Endothelial cell (in vitro differentiated cells): ENCODE results near the gene USP17L15. TPM values are rescaled to one million over a fixed set of nuclear protein-coding genes. Genes with fewer than 3 reads are reported as not detected.
"Not testable (repeated sequence)": the region's sequence is repeated elsewhere in the genome, so short reads cannot be mapped to it uniquely, and the experiment has no call there.

Source experiments
- DNase-seq: peaks from one replicate; pipeline ENCODE4 v3.0.0; 2021; ENCODE audit warnings: low spot score
- H3K27ac Mint-ChIP-seq: one replicate; pipeline ENCODE4 v1.8.0; 2021; ENCODE audit warnings: mixed read lengths, inconsistent platforms; ENCODE audit not compliant: unreplicated experiment
- H3K27me3 Mint-ChIP-seq: one replicate; pipeline ENCODE4 v1.8.0; 2021; ENCODE audit warnings: mild to moderate bottlenecking, moderate library complexity, mixed read lengths, inconsistent platforms; ENCODE audit not compliant: unreplicated experiment
- H3K36me3 Mint-ChIP-seq: one replicate; pipeline ENCODE4 v1.8.0; 2021; ENCODE audit warnings: mild to moderate bottlenecking, low read depth, mixed read lengths, inconsistent platforms; ENCODE audit not compliant: unreplicated experiment
- H3K4me1 Mint-ChIP-seq: one replicate; pipeline ENCODE4 v1.8.0; 2021; ENCODE audit warnings: mild to moderate bottlenecking, mixed read lengths, inconsistent platforms; ENCODE audit not compliant: unreplicated experiment
- H3K4me3 Mint-ChIP-seq: one replicate; pipeline ENCODE4 v1.8.0; 2021; ENCODE audit warnings: mild to moderate bottlenecking, mixed read lengths, inconsistent platforms; ENCODE audit not compliant: unreplicated experiment
- H3K9me3 Mint-ChIP-seq: one replicate; pipeline ENCODE4 v1.8.0; 2021; ENCODE audit warnings: mixed read lengths, inconsistent platforms; ENCODE audit not compliant: unreplicated experiment
- long read RNA-seq: library from polyadenylated mRNA; unstranded; transcript quantifications from one replicate; pipeline ENCODE4 v2.0.0, GENCODE V29; 2020; ENCODE audit not compliant: unreplicated experiment
- total RNA-seq: library from RNA; stranded (reverse); fragmentation: NEBNext Ultra II Directional; extraction: Animal tissue kit (Norgen Biotek cat#: 25700); gene quantifications from one replicate; pipeline ENCODE4 v1.2.1, GENCODE V29; 2021; ENCODE audit not compliant: unreplicated experiment

USP17L15 gene
- not detected for total RNA-seq
- long read RNA-seq: 0 reads

- not testable (repeated sequence) for H3K4me3 Mint-ChIP-seq, DNase-seq, H3K36me3 Mint-ChIP-seq, H3K9me3 Mint-ChIP-seq, H3K27me3 Mint-ChIP-seq, H3K4me1 Mint-ChIP-seq, H3K27ac Mint-ChIP-seq
These were observed at the start of gene USP17L15 for GRCh38 chr4:9234085-9234484. USP17L15 (plus strand) TSS chr4:9234385; CDS start chr4:9234385, 0 bp downstream.

GRCh38 chr4:9210357-9210756, 23.8 kb upstream of the USP17L15 start, which contains the start of gene USP17L10:
USP17L10 (plus strand) TSS chr4:9210657; CDS start chr4:9210657, 0 bp downstream.
- not testable (repeated sequence) for H3K27ac Mint-ChIP-seq, H3K27me3 Mint-ChIP-seq, H3K4me3 Mint-ChIP-seq, DNase-seq, H3K9me3 Mint-ChIP-seq, H3K36me3 Mint-ChIP-seq, H3K4me1 Mint-ChIP-seq

GRCh38 chr4:9214701-9215100, 19.5 kb upstream of the USP17L15 start:
- not testable (repeated sequence) for H3K4me3 Mint-ChIP-seq, H3K9me3 Mint-ChIP-seq, H3K4me1 Mint-ChIP-seq, H3K27ac Mint-ChIP-seq, H3K27me3 Mint-ChIP-seq, H3K36me3 Mint-ChIP-seq, DNase-seq

GRCh38 chr4:9215105-9215504, 19.1 kb upstream of the USP17L15 start, which contains the start of gene USP17L11:
USP17L11 (plus strand) TSS chr4:9215405; CDS start chr4:9215405, 0 bp downstream.
- H3K9me3 Mint-ChIP-seq, DNase-seq, H3K27me3 Mint-ChIP-seq, H3K27ac Mint-ChIP-seq, H3K36me3 Mint-ChIP-seq, H3K4me3 Mint-ChIP-seq, H3K4me1 Mint-ChIP-seq: not testable (repeated sequence)

- H3K27ac Mint-ChIP-seq, H3K36me3 Mint-ChIP-seq, H3K4me3 Mint-ChIP-seq, H3K9me3 Mint-ChIP-seq, DNase-seq, H3K27me3 Mint-ChIP-seq, H3K4me1 Mint-ChIP-seq: not testable (repeated sequence)
These were observed 14.3 kb upstream of the USP17L15 start, which contains the start of gene USP17L12 for GRCh38 chr4:9219852-9220251. USP17L12 (plus strand) TSS chr4:9220152; CDS start chr4:9220152, 0 bp downstream.

- not testable (repeated sequence) for H3K36me3 Mint-ChIP-seq, H3K4me3 Mint-ChIP-seq, H3K4me1 Mint-ChIP-seq, DNase-seq, H3K9me3 Mint-ChIP-seq, H3K27me3 Mint-ChIP-seq, H3K27ac Mint-ChIP-seq
These were observed 9.6 kb upstream of the USP17L15 start, which contains the start of gene USP17L13 for GRCh38 chr4:9224596-9224995. USP17L13 (plus strand) TSS chr4:9224896; CDS start chr4:9224896, 0 bp downstream.

GRCh38 chr4:9230249-9230648, 3.9 kb upstream of the USP17L15 start:
- H3K27me3 Mint-ChIP-seq, H3K9me3 Mint-ChIP-seq, H3K27ac Mint-ChIP-seq, H3K4me3 Mint-ChIP-seq, H3K4me1 Mint-ChIP-seq, DNase-seq, H3K36me3 Mint-ChIP-seq: not testable (repeated sequence)

GRCh38 chr4:9238461-9238860, 4.3 kb downstream of the USP17L15 start:
- not testable (repeated sequence) for H3K4me3 Mint-ChIP-seq, H3K36me3 Mint-ChIP-seq, H3K27ac Mint-ChIP-seq, H3K9me3 Mint-ChIP-seq, H3K27me3 Mint-ChIP-seq, H3K4me1 Mint-ChIP-seq, DNase-seq

GRCh38 chr4:9243579-9243978, 9.4 kb downstream of the USP17L15 start, which contains the start of gene USP17L17:
USP17L17 (plus strand) TSS chr4:9243879; CDS start chr4:9243879, 0 bp downstream.
- H3K36me3 Mint-ChIP-seq, DNase-seq, H3K27me3 Mint-ChIP-seq, H3K27ac Mint-ChIP-seq, H3K9me3 Mint-ChIP-seq, H3K4me3 Mint-ChIP-seq, H3K4me1 Mint-ChIP-seq: not testable (repeated sequence)

GRCh38 chr4:9247953-9248680, 13.9 kb downstream of the USP17L15 start, which contains the start of gene USP17L18:
USP17L18 (plus strand) TSS chr4:9248630; CDS start chr4:9248630, 0 bp downstream.
- not testable (repeated sequence) for H3K4me3 Mint-ChIP-seq, H3K27ac Mint-ChIP-seq, H3K27me3 Mint-ChIP-seq, H3K9me3 Mint-ChIP-seq, H3K36me3 Mint-ChIP-seq, H3K4me1 Mint-ChIP-seq
- DNase-seq: peak; percentile 2

- H3K27me3 Mint-ChIP-seq, H3K4me1 Mint-ChIP-seq, H3K9me3 Mint-ChIP-seq, H3K27ac Mint-ChIP-seq, H3K36me3 Mint-ChIP-seq, H3K4me3 Mint-ChIP-seq, DNase-seq: not testable (repeated sequence)
These were observed 18.9 kb downstream of the USP17L15 start, which contains the start of gene USP17L19 for GRCh38 chr4:9253078-9253477. USP17L19 (plus strand) TSS chr4:9253378; CDS start chr4:9253378, 0 bp downstream.

- not testable (repeated sequence) for H3K27ac Mint-ChIP-seq, H3K27me3 Mint-ChIP-seq, H3K36me3 Mint-ChIP-seq, DNase-seq, H3K4me1 Mint-ChIP-seq, H3K9me3 Mint-ChIP-seq, H3K4me3 Mint-ChIP-seq
These were observed 23.6 kb downstream of the USP17L15 start, which contains the start of gene USP17L20 for GRCh38 chr4:9257824-9258223. USP17L20 (plus strand) TSS chr4:9258124; CDS start chr4:9258124, 0 bp downstream.
